Mesendoderm (in vitro differentiated cells): ENCODE measurements around the gene SCYGR3.

Experiments used
- DNase-seq: peaks from one replicate; pipeline ENCODE4 v3.0.0; 2013
- H2AK5ac ChIP-seq: 2 replicates; pipeline ENCODE4 v1.6.1; 2013; ENCODE audit warnings: low read length, inconsistent platforms
- H2BK120ac ChIP-seq: 2 replicates; pipeline ENCODE4 v1.6.1; 2013; ENCODE audit warnings: low read depth, mild to moderate bottlenecking, low read length, moderate library complexity, mixed read lengths
- H2BK15ac ChIP-seq: replicated peaks from 2 replicates; pipeline ENCODE4 v1.6.1; 2013; ENCODE audit warnings: low read depth, mild to moderate bottlenecking, moderate library complexity
- H2BK5ac ChIP-seq: 2 replicates; pipeline ENCODE4 v1.6.1; 2013; ENCODE audit warnings: low read length, inconsistent platforms
- H3K18ac ChIP-seq: 2 replicates; pipeline ENCODE4 v1.6.1; 2013; ENCODE audit warnings: mild to moderate bottlenecking, low read length, mixed read lengths
- H3K23ac ChIP-seq: one replicate; pipeline ENCODE4 v1.6.1; 2013; ENCODE audit warnings: low read length
- H3K27ac ChIP-seq: 2 replicates; pipeline ENCODE4 v1.5.1; 2013; ENCODE audit warnings: low read depth, mild to moderate bottlenecking, inconsistent platforms, low read length, moderate library complexity
- H3K27me3 ChIP-seq: 2 replicates; pipeline ENCODE4 v1.6.1; 2013; ENCODE audit warnings: low read length, control low read depth, mild to moderate bottlenecking, inconsistent platforms; ENCODE audit not compliant: insufficient read depth, poor library complexity
- H3K36me3 ChIP-seq: 2 replicates; pipeline ENCODE4 v1.6.1; 2013; ENCODE audit warnings: low read length, inconsistent platforms; ENCODE audit not compliant: control insufficient read depth, insufficient read depth
- H3K4ac ChIP-seq: one replicate; pipeline ENCODE4 v1.6.1; 2013; ENCODE audit warnings: low read depth, mild to moderate bottlenecking, low read length, moderate library complexity
- H3K4me1 ChIP-seq: 2 replicates; pipeline ENCODE4 v1.6.1; 2013; ENCODE audit warnings: low read depth, low read length, inconsistent platforms; ENCODE audit not compliant: control insufficient read depth
- H3K4me2 ChIP-seq: 2 replicates; pipeline ENCODE4 v1.6.1; 2013; ENCODE audit warnings: low read length
- H3K4me3 ChIP-seq: 2 replicates; pipeline ENCODE4 v1.5.1; 2013; ENCODE audit warnings: mild to moderate bottlenecking, low read length
- H3K56ac ChIP-seq: one replicate; pipeline ENCODE4 v1.6.1; 2013; ENCODE audit warnings: low read length
- H3K79me1 ChIP-seq: 2 replicates; pipeline ENCODE4 v1.6.1; 2013; ENCODE audit warnings: low read length, inconsistent platforms
- H3K79me2 ChIP-seq: 2 replicates; pipeline ENCODE4 v1.6.1; 2013; ENCODE audit warnings: mild to moderate bottlenecking, low read length; ENCODE audit not compliant: control insufficient read depth, insufficient read depth
- H3K9ac ChIP-seq: 2 replicates; pipeline ENCODE4 v1.6.1; 2013; ENCODE audit warnings: low read length, inconsistent platforms
- H4K5ac ChIP-seq: one replicate; pipeline ENCODE4 v1.6.1; 2013; ENCODE audit warnings: low read length
- H4K8ac ChIP-seq: one replicate; pipeline ENCODE4 v1.6.1; 2013; ENCODE audit warnings: low read depth, mild to moderate bottlenecking, control low read depth, low read length, moderate library complexity
- WGBS: extraction: QIAGEN DNeasy Blood & Tissue Kit; methylation state at CpG from one replicate; pipeline ENCODE4 v1.1.7; 2013; ENCODE audit warnings: low lambda C conversion rate, missing lambda C conversion rate; ENCODE audit not compliant: insufficient coverage; ENCODE audit errors: extremely low coverage; 5-methylcytosine and 5-hydroxymethylcytosine counted together

SCYGR3 gene

GRCh38 chr2:227617316-227618230 is 2.9 kb upstream of the SCYGR3 start, which contains the start of gene SCYGR4:
SCYGR4 (plus strand) TSS chr2:227617498; CDS start chr2:227617498, 0 bp downstream.
- Histone ChIP-seq H3K36me3 (no peaks in the 10 kb centered on the region), H2BK5ac (no peak within 1 kb of the TSS), H4K8ac (no peak within 1 kb of the TSS), H3K4me3 (no peak within 1 kb of the TSS), H3K4me2 (no peak within 1 kb of the TSS), H3K18ac (no peak within 1 kb of the TSS), H3K79me2 (no peaks in the 10 kb centered on the region), H3K4ac (no peak within 1 kb of the TSS), H4K5ac (no peak within 1 kb of the TSS), H3K27ac (peak within 1 kb of the TSS; percentile 33), H2BK15ac (no peak within 1 kb of the TSS), H3K56ac (no peak within 1 kb of the TSS), H3K9ac (no peak within 1 kb of the TSS), H3K79me1 (no peaks in the 10 kb centered on the region), H3K4me1 (peaks cover 14% of the 10 kb centered on the region), H2BK120ac (no peak within 1 kb of the TSS), H3K27me3 (no peaks in the 10 kb centered on the region), H3K23ac (no peak within 1 kb of the TSS), H2AK5ac (no peak within 1 kb of the TSS)
- no CpG with 5 or more reads among the region's 20 CpGs for WGBS
- no peak for DNase-seq

- no peak overlapping the region for H2BK5ac ChIP-seq
- H3K4me3 ChIP-seq: no peak overlapping the region
- no peak overlapping the region for H3K4me2 ChIP-seq
- H2AK5ac ChIP-seq: no peak overlapping the region
- H3K27me3 ChIP-seq: no peaks in the 10 kb centered on the region
- no CpG with 5 or more reads among the region's 4 CpGs for WGBS
- peak; percentile 72 for DNase-seq
- H2BK120ac ChIP-seq: no peak overlapping the region
- H3K18ac ChIP-seq: no peak overlapping the region
- H3K79me2 ChIP-seq: no peaks in the 10 kb centered on the region
- H3K4ac ChIP-seq: no peak overlapping the region
- H3K4me1 ChIP-seq: peaks cover 14% of the 10 kb centered on the region
- H3K56ac ChIP-seq: no peak overlapping the region
- no peak overlapping the region for H2BK15ac ChIP-seq
- H4K8ac ChIP-seq: no peak overlapping the region
- H3K36me3 ChIP-seq: no peaks in the 10 kb centered on the region
- H4K5ac ChIP-seq: no peak overlapping the region
- no peak overlapping the region for H3K9ac ChIP-seq
- H3K79me1 ChIP-seq: no peaks in the 10 kb centered on the region
- H3K27ac ChIP-seq: peak overlapping the region; percentile 33
- no peak overlapping the region for H3K23ac ChIP-seq
Observed at GRCh38 chr2:227616631-227617030, 2.0 kb upstream of the SCYGR3 start.

- Histone ChIP-seq H3K36me3 (no peaks in the 10 kb centered on the region), H3K27ac (no peak overlapping the region), H3K9ac (no peak overlapping the region), H3K4me1 (peaks cover 14% of the 10 kb centered on the region), H3K4me2 (no peak overlapping the region), H3K23ac (no peak overlapping the region), H2BK15ac (no peak overlapping the region), H4K8ac (no peak overlapping the region), H3K79me1 (no peaks in the 10 kb centered on the region), H4K5ac (no peak overlapping the region), H3K4ac (no peak overlapping the region), H3K27me3 (no peaks in the 10 kb centered on the region), H2AK5ac (no peak overlapping the region), H3K4me3 (no peak overlapping the region), H3K18ac (peak overlapping the region; percentile 34), H2BK120ac (no peak overlapping the region), H3K56ac (peak overlapping the region; percentile 71), H2BK5ac (no peak overlapping the region), H3K79me2 (no peaks in the 10 kb centered on the region)
- DNase-seq: no peak
- no CpG with 5 or more reads among the region's 5 CpGs for WGBS
Observed at GRCh38 chr2:227615906-227616305, 1.3 kb upstream of the SCYGR3 start.

GRCh38 chr2:227615181-227615580 is 541 bp upstream of the SCYGR3 start:
- H3K9ac ChIP-seq: no peak overlapping the region
- H4K8ac ChIP-seq: no peak overlapping the region
- no peak overlapping the region for H2BK120ac ChIP-seq
- H2BK5ac ChIP-seq: no peak overlapping the region
- H3K4ac ChIP-seq: no peak overlapping the region
- WGBS: no CpG with 5 or more reads among the region's 4 CpGs
- H3K79me2 ChIP-seq: no peaks in the 10 kb centered on the region
- H2AK5ac ChIP-seq: no peak overlapping the region
- H3K27me3 ChIP-seq: no peaks in the 10 kb centered on the region
- DNase-seq: no peak
- no peaks in the 10 kb centered on the region for H3K79me1 ChIP-seq
- no peak overlapping the region for H4K5ac ChIP-seq
- H3K4me3 ChIP-seq: no peak overlapping the region
- no peak overlapping the region for H3K18ac ChIP-seq
- H3K23ac ChIP-seq: no peak overlapping the region
- H3K36me3 ChIP-seq: no peaks in the 10 kb centered on the region
- H2BK15ac ChIP-seq: no peak overlapping the region
- H3K56ac ChIP-seq: no peak overlapping the region
- H3K27ac ChIP-seq: no peak overlapping the region
- H3K4me1 ChIP-seq: peaks cover 14% of the 10 kb centered on the region
- H3K4me2 ChIP-seq: no peak overlapping the region

- H3K4me2 ChIP-seq: no peak overlapping the region
- H3K27ac ChIP-seq: no peak overlapping the region
- H4K5ac ChIP-seq: no peak overlapping the region
- H3K4me3 ChIP-seq: no peak overlapping the region
- no peak overlapping the region for H3K56ac ChIP-seq
- DNase-seq: no peak
- no peaks in the 10 kb centered on the region for H3K79me2 ChIP-seq
- peaks cover 14% of the 10 kb centered on the region for H3K4me1 ChIP-seq
- H3K36me3 ChIP-seq: no peaks in the 10 kb centered on the region
- H3K27me3 ChIP-seq: no peaks in the 10 kb centered on the region
- H2AK5ac ChIP-seq: no peak overlapping the region
- no peak overlapping the region for H4K8ac ChIP-seq
- H3K9ac ChIP-seq: no peak overlapping the region
- no peak overlapping the region for H2BK15ac ChIP-seq
- no peak overlapping the region for H2BK120ac ChIP-seq
- H2BK5ac ChIP-seq: no peak overlapping the region
- no peak overlapping the region for H3K23ac ChIP-seq
- no peak overlapping the region for H3K4ac ChIP-seq
- H3K79me1 ChIP-seq: no peaks in the 10 kb centered on the region
- no peak overlapping the region for H3K18ac ChIP-seq
- no CpG with 5 or more reads among the region's 4 CpGs for WGBS
Observed at GRCh38 chr2:227614246-227614645, 394 bp downstream of the SCYGR3 start.
